CD4-positive, alpha-beta T cell treated with Interleukin-2 at 100 ng/mL for 4 hours (primary cell): ENCODE results near the gene SPATC1L.
A peak's percentile ranks its signal among the peaks of the same experiment; 100 is the strongest.
"Not testable (repeated sequence)": the region's sequence is repeated elsewhere in the genome, so short reads cannot be mapped to it uniquely, and the experiment has no call there.

ENCODE experiments used
- DNase-seq: peaks from one replicate; pipeline ENCODE4 v3.0.0-alpha.2; 2020; ENCODE audit warnings: low spot score

SPATC1L gene

DNA sequence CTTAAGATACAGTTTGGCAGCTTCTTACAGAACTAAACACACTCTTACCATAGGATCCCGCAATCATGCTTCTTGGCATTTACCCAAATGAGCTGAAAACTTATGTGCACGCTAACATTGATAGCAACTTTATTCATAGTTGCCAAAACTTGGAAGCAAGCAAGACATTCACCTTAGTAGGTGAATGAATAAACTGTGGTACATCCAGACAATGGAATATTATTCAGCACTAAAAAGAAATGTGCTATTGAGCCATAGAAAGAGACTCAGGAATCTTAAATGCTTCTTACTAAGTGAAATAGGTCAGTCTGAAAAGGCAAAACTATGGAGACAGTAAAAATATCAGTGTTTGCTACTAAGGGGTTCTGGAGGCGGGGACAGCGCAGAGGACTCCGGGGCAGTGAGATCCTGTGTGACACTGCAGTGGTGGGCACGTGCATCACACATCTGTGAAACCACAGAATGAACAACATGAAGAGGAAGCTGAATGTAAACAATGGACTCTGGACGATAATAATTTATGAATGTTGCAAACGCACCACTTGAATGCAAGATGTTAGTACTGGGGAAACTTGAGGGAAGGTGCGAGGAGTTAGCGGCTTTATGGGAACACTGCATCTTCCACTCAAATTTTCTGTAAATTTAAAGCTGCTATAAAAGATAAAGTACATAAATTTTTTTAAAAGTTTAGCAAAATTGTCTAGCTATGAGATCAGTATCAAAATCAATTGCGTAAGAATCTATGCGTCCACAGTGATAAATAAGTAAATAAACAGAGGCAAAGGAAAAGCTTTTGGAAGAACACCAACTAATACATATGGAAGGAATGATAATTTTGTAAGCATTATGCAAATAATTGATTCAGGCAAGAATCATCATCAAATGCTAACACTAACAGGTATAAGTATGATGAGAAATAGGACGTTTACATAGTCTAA is 15.4 kb upstream of the SPATC1L start:
- DNase-seq = no peak

DNA sequence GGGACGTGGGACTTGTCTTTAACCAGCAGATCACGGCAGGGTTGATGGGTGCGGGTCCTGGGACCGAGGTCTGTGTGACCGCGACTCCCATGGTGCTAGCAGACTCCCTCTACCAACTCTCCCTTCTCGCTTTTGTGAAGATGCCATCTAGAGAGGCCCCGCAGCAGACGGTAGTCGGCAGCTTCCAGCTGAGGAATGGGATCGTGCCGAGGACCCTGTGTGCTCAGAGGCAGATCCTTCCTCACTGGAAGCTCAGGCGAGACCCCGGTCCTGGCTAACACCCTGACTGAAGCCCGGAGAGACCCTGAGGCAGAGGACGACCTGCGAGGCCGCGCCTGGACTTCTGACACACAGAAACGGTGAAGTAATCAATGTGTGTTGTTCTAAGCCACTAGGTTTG is 12.5 kb upstream of the SPATC1L start:
- no peak for DNase-seq

DNA sequence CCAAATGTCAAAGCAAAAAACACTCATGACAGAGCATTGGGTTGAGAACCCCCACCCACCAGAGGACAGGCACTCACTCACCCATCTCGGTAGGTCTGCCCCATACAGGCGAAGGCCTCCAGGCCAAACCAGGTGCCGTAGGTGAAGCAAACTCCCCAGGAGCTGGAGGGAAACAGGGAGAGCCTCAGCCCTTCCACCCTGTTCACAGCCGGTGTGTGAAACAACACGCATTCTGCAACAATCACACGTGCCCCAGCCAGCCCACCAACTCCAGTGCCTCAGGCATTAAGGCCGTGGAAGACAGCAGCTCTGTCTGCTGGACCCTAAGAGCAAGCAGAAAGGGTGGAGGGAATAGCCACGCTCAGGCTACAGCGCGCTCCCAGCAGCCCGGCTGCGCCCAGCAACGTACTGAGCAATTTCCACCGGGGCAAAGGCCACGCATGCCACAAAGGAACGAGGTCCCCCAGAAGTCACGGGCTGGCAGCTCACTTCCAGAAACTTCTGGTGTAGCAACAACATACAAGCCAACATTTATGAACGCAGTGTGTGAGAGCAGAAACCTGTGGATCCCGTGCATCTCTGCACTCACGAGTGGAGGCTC is 11.4 kb upstream of the SPATC1L start:
- DNase-seq = no peak

DNA sequence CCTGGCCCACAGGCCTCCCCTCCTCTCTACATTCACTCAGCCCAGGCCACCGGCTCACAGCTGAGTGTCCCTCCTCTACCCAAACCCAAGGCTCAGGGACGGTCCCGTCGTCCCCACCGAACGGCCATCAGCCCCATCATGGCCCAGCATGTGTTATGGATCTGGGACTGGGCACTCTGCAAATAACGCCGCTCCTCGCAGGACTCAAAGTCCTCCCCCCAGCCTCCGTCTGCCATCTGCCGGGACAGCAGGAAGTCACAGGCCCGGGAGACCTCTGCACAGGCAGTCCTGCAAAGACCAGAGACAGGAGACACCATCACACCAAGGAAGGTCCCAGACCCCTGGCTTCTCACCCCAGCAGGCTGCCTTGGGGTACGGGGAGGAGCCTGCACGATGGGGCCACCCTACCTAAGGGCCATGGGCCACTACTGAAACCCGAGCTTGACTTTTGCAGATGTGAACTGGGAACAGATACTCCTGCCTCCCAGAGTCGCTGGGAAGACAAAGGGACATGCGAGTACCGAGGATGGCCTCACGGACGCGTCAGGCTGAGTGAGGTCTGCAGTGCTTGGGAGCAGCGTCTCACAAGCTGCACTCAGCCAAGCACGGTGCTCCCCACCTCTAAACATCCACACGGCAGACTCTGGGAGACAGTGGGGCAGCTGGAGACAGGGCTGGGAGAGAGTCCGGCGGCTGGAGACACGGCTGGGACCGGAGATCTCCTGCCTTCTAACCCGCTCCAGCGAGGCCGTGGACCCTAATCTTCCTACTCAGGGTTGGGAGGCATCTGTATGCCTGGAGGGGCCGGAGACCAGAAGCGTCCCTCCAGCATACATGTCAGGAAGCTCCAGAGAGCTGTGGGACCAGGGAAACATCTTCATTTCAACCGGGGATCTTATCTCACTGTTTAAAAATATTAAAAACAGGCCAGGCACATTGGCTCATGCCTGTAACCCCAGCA is 10.4 kb upstream of the SPATC1L start:
- DNase-seq = no peak

DNA sequence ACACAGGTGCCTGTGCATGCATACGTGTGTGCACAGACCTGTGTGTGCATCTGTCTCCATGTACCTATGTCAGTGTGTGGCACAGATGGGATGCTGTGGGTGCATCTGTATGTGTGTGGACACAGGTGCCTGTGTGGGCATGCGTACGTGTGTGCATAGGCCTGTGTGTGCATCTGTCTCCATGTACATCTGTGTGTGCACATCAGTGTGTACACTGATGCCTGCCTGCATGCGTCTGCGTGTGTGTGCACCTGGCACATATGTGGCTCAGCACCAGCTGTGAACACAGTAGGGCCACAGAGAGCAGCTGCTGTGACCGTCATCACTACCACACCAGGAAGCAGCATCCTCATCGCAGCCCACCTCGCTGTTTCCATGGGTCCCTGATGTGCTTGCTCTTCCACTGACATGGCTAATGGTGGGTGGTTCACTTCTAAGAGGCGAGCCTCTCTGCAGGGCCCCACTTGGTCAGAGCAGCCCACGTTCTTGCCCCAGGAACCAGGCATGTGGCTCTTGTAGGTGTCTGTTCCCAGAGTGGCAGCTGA is 9.6 kb upstream of the SPATC1L start:
- no peak for DNase-seq

DNA sequence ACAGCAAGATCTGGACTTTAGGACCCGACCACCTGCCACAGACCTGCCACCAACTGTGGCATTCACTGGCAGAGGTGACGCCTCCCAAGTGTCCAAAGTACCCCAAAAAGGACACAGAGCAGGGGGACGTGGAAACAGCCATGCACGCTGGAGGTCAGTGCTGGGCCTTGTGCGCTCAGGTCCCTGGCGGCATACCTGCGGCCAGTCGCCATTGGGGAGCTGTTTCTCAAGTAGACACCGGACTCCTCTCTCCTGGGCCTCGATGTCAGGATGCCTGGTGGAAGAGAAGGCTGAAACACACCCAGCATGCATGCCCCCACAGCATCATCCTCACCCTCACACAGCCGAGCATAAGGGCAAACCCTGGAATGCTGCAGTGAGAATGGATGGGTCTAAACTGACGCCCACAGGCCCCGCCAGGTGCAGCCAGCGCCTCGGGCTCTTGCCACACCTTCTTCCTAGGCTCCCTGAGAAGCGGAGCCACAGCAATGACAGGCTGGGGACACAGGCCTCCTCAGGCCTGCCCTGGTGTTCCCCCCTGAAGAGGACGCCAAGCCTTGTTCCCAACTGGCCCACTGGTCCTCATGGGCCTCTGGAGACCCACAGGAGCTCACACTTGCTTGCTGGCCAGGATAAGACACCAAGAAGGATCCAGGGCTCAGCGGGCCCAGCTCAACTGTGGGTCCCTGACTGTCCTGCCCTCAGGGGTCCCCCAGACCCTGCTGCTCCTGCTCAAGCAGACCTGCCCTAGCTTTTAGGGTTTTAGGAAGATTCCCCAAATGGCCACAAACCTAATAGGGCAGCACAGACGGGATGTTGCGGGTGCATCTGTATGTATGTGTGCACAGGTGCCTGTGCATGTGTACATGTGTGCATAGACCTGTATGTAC is 7.7 kb upstream of the SPATC1L start:
- DNase-seq = no peak

DNA sequence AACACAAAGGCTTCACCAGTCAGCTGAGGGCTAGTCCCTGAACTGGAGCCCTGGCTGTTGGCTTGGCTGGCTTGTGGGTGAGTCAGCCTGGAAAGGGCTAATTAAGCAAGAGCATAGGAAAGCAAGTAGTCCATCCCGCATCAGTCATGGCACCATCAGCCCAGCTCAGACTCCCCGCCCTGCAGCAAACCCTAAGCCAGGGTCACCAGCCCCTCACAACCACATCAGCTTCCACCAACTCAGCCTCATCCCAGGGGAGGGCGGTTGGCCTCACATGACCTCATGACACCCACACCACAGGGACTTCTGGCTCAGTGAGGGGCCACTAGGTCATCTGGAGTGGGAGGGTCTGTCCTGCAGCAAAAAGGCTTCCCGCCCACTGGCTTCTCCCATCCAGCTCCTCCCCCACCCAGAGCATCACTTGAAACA is 7.0 kb upstream of the SPATC1L start:
- no peak for DNase-seq

DNA sequence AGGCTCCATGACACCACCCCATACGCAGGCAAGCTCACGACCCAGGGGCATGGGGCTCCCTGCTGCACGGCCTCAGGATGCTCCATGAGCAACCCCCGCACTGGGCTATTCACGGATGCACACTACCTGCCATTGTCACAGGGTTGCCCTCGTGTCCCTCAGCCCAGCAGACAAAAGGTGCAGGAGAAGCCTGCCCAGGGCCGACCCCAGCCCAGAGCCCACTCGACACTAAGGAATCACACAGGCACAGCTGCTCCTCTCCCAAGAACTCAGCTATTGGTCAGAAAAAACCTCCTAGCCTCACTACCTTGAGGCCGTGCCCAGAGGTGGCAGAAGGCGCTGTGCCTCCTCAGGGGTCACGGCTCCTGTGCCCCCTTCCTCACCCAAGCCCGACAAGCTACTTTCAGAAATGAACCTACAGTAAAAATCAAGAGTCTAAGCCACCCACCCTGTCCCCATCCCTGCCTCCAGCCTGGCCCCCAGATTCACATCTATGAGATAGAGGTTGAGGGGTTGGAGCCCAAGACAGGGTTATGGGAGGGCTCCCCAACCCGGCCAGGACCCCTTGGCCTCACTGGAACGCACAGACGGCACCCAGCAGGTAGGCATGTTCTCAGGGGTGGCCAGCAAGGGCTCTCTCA is 6.4 kb upstream of the SPATC1L start:
- DNase-seq = no peak

DNA sequence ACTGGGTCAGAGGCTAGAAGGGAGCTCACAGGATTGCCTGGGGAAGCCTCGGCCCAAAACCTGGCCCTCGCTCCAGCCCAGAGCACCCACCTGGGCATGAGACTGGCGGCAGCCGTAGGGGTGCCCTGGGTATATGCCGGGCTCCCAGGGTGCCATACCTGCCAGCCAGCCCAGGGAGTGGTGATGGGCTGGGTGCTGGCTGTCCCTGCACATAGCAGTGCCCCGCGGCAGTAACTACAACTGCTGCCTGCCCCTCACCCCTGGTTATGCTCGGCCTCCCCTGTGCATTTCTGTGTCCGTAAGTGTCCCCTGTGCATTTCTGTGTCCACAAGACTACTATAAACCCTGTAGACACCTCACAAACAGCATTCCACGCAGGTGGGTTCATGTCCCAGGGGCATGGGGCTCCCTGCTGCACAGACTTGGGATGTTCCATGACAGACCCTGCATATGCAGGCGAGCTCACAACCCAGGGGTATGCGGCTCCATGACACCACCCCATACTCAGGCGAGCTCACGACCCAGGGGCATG is 5.8 kb upstream of the SPATC1L start:
- no peak for DNase-seq

DNA sequence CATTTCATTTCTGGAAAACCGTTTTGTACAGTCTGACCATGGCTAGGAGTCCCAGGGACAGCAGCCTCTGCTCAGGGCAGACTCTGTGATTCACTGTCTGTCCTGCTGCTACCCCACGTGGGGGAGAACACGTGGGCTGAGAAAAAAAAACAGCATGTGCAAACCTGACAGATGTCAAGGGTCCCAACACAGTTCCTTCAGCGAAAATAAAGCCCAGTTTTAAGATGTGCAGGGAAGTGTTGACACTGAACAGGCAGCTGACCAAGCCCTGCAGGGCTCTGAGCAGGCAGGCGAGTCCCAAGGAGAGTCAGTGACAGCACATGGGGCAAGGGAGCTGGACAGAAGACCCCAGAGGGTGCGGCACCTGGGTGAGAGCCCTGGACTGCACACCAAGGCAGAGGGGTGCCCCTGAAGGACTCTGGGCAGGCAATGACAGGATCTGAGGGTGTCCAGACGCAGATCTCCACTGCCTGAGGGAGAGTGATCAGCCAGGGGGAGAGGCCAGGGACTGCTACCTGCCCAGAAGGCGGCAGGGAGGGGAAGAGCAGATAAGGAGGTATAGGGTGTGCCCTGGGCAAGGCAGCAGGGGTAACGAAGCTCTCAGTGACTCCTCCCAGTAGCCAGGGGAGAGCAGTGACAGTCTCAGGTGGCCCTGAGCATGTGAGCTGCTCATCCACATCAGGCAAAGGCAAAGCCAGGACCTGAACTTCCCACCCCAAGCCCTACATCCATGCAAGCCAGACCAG is 5.1 kb upstream of the SPATC1L start:
- no peak for DNase-seq

DNA sequence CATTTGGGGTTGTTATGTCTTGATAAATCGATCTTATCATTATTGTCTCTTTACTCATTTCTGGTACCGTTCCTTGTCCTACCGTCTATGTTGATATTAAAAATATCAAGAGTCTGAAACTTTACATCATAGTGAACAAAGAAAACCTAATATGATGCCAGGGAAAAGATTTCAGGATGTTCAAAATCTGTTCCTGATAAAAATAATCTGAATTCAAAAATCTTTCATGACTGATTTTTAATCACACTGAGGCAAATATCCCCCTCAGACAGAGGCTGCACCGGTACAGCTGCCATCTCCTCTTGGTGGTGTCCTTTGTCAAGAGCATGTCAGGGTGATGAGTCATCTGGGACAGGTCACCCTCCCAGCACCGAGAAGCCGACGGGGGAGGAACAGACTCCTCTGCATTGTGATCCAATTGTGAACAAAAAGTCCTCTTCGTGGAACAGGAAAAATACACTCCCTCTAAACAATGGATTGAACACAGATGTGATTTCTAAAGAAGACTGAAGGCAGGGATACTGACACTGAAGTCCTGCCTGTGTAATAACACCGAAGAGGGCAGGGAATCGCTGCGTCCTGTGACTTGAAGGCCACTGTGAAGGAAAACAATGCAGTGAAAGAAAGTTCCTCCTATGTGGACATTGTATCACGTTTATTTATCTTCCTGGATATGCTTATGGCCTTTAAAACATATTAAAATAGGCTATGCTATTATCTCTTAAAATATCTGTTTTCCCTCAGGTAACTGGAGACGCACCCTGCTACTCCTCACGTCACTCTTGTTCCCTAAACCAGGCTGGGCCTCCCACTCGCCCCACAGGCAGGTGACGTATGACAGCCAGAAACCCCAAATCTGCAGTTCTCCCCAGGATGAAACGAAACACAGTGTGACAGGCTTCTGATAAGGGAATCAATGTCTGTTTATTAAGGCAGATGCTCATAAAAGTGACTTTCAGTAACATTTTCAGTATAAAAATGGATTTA is 4.3 kb upstream of the SPATC1L start:
- no peak for DNase-seq

DNA sequence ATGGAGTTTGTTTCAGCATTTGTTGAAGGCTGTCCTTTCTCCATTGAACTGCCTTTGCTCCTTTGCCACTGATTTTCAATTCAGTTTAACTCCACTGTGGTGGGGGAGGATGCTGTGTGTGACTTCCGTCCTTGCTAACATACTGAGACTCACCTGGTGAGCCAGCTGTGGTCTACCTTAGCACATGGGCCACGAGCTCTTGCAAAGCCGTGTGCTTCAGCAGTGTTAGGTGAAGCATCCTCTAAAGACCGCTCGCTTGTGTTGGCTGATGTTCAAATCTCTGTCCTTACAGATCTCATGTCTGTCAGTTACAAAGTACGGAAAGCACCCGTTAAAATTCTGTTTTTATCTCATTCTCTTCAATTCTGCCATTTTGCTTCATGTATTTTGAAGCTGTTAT is 3.6 kb upstream of the SPATC1L start:
- DNase-seq = no peak

DNA sequence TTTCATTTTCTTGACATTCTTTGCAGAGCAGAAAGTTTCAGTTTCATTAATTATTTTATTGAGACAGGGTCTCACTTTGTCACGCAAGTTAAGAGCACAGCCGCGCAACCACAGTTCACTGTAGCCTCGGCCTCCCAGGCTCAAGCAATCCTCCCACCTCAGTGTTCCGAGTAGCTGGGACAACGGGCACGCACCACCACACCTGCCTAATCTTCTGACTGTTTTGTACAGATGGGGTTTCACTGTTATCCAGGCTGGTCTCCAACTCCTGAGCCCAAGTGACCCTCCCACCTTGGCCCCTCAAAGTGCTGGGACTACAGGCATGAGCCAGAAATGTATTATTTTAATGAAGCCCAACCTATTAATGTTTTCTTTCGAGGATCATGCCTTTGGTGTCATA is 3.0 kb upstream of the SPATC1L start:
- DNase-seq = no peak

DNA sequence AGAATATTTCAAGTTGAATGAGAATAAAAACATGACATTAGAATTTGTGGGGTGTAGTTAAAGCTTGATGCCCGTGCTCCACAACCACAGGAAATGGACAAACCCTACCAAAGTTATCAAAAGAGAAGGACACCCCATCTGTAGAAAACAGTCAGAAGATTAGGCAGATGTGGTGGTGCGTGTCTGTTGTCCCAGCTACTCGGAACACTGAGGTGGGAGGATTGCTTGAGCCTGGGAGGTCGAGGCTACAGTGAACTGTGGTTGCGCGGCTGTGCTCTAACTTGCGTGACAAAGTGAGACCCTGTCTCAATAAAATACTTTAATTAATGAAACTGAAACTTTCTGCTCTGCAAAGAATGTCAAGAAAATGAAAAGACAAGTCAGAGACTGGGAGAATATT is 1.5 kb upstream of the SPATC1L start:
- DNase-seq = no peak

DNA sequence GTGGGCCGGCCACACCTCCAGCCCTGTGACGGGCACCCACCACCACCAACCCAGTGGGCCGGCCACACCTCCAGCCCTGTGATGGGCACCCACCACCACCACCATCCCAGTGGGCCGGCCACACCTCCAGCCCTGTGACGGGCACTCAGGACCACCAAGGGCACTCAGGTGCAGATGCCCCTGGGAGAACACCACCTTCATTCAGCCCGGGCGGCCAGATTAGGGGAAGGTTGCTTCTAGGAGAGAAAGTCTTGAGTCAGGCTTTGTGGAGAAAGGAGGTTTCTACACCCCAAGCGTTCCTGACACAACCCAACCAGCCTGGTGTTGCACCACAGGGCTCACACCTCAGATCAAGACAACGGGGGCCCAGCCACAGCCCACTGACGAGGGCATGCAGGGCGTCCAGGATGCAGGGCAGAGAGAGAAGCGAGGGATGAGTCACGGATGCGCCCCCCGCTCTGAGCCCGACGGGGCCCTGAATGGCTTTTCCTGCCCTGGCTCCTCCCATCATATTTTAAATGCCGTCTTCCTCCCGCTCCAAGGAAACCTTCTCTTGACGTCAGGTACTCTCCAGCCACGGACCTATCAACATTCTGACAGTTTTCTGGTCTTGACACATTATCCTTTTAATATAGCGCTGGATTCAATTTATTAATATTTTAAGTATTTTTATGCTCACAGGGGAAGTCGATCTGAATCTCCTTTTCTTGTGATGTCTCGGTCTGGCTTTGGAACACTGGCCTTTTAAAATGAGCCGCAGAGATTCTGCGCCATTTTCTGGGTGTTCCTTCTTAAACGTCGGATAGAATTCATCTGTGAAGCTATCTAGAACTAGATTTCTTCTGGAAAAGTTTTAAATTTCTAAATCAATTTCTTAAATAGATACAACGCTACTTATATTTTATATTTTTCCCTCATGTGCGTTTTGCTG is 631 bp upstream of the SPATC1L start:
- peak; percentile 68 for DNase-seq

DNA sequence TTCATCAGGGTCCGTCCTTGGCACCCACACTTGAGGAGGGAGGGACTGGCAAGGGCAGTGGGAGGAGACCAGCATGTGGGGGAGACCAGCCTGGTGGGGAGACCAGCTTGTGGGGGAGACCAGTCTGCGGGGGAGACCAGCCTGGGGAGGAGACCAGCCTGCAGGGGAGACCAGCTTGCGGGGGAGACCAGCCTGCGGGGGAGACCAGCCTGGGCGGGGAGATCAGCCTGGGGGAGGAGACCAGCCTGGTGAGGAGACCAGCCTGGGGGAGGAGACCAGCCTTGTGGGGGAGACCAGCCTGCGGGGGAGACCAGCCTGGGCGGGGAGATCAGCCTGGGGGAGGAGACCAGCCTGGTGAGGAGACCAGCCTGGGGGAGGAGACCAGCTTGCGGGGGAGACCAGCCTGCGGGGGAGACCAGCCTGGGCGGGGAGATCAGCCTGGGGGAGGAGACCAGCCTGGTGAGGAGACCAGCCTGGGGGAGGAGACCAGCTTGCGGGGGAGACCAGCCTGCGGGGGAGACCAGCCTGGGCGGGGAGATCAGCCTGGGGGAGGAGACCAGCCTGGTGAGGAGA is 836 bp downstream of the SPATC1L start:
- not testable (repeated sequence) for DNase-seq
